NCI-H146 (cell line): ENCODE data around the gene TBC1D2.
"Not testable (repeated sequence)": the region's sequence is repeated elsewhere in the genome, so short reads cannot be mapped to it uniquely, and the experiment has no call there.

Experiments used
- DNase-seq: peaks from one replicate; lab custom pipeline; 2025; lab: John Stamatoyannopoulos, UW

TBC1D2 gene

GRCh38 chr9:98255578-98256296 is at the start of gene TBC1D2:
TBC1D2 (minus strand) TSS chr9:98255649; CDS start chr9:98255541, 108 bp downstream.
- peak; percentile 87 for DNase-seq

- DNase-seq = no peak
Measured at GRCh38 chr9:98304381-98304780, 48.9 kb upstream of the TBC1D2 start.

- peak; percentile 68 for DNase-seq
Measured at GRCh38 chr9:98303633-98304125, 48.2 kb upstream of the TBC1D2 start.

GRCh38 chr9:98302938-98303632 is 47.6 kb upstream of the TBC1D2 start:
- DNase-seq = no peak

- DNase-seq = no peak
Measured at GRCh38 chr9:98302150-98302549, 46.7 kb upstream of the TBC1D2 start.

GRCh38 chr9:98300611-98301010 is 45.2 kb upstream of the TBC1D2 start:
- DNase-seq = no peak

- no peak for DNase-seq
Measured at GRCh38 chr9:98298476-98298875, 43.0 kb upstream of the TBC1D2 start.

- no peak for DNase-seq
Measured at GRCh38 chr9:98295824-98296223, 40.4 kb upstream of the TBC1D2 start.

- no peak for DNase-seq
Measured at GRCh38 chr9:98291820-98292219, 36.4 kb upstream of the TBC1D2 start.

GRCh38 chr9:98290411-98290810 is 35.0 kb upstream of the TBC1D2 start:
- no peak for DNase-seq

- DNase-seq = no peak
Measured at GRCh38 chr9:98289614-98290201, 34.3 kb upstream of the TBC1D2 start.

- DNase-seq = no peak
Measured at GRCh38 chr9:98288881-98289280, 33.4 kb upstream of the TBC1D2 start.

- DNase-seq = no peak
Measured at GRCh38 chr9:98287384-98287783, 31.9 kb upstream of the TBC1D2 start.

- DNase-seq = no peak
Measured at GRCh38 chr9:98285446-98285845, 30.0 kb upstream of the TBC1D2 start.

- DNase-seq = no peak
Measured at GRCh38 chr9:98284754-98285153, 29.3 kb upstream of the TBC1D2 start.

- DNase-seq = not testable (repeated sequence)
Measured at GRCh38 chr9:98283143-98283542, 27.7 kb upstream of the TBC1D2 start.

- DNase-seq = no peak
Measured at GRCh38 chr9:98281281-98281680, 25.8 kb upstream of the TBC1D2 start.

- peak; percentile 88 for DNase-seq
Measured at GRCh38 chr9:98280574-98280973, 25.1 kb upstream of the TBC1D2 start.

- DNase-seq = no peak
Measured at GRCh38 chr9:98280162-98280561, 24.7 kb upstream of the TBC1D2 start.

- DNase-seq = no peak
Measured at GRCh38 chr9:98276907-98277469, 21.5 kb upstream of the TBC1D2 start.

GRCh38 chr9:98275159-98275558 is 19.7 kb upstream of the TBC1D2 start:
- no peak for DNase-seq

- no peak for DNase-seq
Measured at GRCh38 chr9:98272083-98272482, 16.6 kb upstream of the TBC1D2 start.

GRCh38 chr9:98271479-98271878 is 16.0 kb upstream of the TBC1D2 start:
- DNase-seq = no peak
